NCI-H2196 (cell line): ENCODE data around the gene CCDC27.

Source experiments
- DNase-seq: peaks from one replicate; lab custom pipeline; 2025; ENCODE audit not compliant: unreplicated experiment; lab: John Stamatoyannopoulos, UW

CCDC27 gene

DNA sequence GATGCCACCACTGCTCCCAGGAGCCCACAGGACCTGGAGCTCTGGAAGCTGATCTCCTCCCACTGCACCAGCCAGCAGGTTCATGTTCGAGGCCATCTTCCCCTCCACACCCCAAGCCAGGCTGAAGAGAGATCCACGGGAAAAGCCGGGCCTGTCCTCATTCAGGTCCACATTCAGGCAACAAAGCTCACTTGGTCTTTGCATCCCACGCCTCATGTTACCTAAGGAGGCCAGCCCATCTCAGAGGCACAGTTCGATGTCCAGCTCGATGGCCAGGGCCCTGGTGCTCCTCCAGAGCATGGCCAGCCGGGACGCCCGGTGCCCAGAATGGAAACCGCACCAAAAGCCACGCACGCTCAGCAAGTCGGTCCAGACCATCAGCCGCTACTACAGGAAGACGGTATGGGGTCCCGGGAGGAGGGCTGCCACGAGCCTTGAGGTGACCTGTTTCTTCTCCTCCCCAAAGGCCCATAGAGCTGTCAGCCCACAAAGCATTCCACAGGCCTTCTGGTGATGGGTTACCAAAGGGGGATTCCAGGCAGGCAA is at the start of gene CCDC27:
Gene CCDC27, plus strand, starts transcription at position 51 of the 546 bp plus-strand sequence. Its CDS starts 32 bp downstream, at position 83.
- DNase-seq = no peak

DNA sequence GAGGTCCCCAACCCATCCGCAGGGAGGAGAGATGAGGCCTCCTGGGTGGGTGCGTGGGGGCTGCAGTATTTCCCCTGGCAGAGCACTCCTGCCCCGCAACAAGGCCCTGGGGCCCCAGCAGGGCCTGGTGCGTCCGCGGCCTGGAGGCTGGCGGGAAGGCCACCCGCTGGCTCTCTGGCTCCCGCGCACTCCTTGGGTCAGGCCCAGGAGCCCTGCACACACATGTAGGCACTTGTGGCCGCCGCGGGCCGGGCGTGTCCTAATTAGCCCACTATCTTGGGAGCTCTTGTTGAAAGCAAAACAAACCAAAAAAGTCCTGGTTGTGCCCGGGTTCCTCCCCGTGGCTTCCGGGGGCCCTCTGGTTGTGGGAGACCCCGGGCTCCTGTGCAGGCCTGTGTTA is 49.7 kb upstream of the CCDC27 start:
- no peak for DNase-seq

DNA sequence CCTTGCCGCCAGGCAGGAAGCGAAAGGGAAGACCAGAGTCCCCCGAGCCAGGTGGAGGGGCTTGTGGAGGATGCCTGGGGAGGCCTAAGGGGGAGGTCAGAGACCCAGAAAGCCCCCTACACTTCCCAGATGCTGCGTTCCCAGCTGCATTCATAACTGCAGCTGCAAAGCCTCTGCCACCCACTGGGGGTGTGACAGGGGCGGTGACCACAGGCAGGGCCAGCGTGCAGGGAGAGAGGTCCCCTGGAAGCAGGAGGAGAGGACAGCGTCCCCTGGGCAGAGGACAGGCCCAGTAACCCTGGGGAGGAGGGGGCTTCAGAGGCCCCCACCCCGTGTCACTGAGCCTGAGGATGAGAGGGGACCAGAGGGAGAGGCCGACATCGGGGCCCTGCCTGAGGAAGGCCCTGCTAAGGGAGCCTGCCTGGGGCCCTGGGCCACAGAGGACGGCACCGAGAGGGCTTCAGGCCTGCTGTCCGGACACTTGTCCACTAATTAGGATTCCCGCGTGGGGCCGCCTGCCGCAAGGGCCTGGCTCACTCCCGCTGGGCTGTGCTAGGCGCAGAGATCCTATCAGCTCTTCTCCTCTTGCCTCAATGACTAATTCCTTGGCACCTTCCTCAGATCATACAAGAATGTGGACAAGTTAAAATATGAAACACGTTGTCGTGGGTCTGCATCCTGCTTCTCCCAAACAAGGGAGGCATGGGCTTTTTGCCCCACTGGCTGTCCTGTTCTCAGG is 49.1 kb upstream of the CCDC27 start:
- peak; percentile 26 for DNase-seq

DNA sequence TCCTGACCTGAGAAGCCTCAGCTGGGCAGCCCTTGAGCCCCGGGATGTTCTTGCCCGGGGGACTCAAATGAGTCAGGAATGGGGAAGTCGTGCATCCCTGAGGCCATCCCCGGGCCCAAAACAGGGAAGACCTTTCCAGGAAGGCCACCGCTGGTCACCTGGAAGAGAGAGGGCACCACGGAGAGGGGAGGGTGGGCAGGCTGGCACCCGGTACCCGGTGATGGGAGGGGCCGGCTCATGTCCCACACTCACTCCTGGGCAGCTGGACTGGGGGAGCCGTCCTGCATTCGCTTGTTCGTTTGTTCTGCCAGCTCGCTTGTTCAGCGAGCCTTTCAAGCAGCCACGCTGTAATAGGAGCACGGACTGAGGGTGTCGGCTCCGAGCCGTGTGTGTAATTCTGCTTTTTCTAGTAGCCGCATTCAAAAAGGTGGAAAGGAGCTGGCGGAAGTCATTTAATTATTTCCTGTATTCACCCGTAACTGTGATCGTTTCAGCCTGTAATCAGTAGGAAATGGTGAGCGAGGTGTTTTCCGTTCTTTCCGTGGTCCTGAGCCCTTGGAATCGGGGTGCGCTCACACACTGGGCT is 48.4 kb upstream of the CCDC27 start:
- DNase-seq = no peak

DNA sequence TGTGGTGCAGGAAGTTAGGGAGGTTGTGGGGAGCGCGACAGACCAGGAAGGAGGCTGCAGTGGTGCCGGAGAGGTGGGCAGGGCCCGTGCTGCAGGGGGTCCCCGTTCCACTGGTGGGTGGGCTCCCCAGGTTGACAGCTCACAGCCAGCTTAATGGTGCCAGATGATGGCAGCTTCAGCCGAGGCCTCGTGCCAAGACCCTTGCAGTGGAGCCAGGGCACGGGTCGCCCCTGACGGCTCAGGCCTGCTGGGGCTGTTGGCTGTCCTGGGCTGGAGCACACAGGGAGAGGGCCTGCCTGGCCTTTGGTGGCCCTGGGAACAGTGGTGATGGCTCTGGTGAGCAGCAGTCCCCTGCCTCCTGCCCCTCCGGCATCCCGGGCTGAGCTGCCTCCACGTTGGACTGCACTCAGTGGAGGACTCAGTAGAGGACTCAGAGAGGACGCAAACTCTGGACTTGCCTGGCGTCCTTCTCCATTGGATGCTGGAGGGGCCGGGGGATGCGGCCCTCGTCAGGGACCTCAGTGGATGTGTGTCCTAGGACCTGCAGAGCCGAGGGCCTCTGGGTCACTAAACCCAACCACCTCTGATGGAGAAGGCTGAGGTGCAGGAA is 46.8 kb upstream of the CCDC27 start:
- no peak for DNase-seq

DNA sequence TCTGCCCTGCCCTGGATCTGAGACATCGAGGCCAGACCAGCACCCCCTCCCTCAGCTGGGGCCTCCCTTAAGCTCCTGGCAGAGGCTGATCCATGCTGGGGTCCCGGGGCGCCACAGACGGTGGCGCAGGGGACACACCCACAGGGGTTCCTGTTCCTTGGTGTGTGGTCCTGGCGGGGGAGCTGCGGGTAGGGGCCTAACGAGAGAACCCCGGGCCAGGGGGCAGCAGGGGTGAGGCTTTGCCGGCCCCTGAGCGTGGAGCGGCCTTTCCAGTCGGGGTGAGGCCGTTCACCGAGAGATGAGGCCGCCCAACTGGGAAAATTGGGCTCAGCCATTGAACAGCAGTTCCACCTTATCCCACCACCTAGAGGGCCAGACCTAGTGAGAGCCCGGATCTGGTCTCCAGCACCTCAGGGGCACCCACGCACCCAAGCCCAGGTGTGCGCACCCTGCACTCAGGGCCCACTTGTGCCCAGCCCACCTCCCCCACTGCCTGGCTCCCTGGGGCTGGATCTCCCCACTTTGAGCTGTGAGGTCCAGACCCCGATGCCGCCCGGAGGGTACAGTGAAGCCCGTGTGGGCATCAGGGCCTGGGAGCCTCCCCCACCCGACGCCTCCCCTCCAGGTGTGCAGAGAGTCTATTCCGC is 45.5 kb upstream of the CCDC27 start:
- no peak for DNase-seq

DNA sequence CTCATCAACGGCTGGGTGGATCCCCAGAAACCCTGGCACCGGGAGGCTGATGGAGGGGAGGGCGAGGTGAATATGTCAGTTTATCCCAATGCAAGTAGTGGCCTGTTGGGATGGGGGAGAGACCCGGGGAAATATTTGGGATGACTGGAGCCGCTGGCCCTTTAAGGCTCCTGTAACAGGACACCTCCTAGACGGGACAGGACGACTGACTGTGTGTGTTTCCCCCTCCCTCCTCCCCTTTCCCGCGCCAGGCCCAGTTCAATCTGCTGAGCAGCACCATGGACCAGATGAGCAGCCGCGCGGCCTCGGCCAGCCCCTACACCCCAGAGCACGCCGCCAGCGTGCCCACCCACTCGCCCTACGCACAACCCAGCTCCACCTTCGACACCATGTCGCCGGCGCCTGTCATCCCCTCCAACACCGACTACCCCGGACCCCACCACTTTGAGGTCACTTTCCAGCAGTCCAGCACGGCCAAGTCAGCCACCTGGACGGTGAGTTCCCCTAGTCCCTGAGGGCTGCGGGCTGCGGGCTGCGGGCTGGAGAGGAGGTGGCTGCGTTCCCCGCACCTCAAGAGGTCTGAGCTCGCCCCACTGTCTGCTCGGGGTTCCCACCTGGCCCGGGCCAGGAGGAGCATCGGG is 44.8 kb upstream of the CCDC27 start:
- no peak for DNase-seq

DNA sequence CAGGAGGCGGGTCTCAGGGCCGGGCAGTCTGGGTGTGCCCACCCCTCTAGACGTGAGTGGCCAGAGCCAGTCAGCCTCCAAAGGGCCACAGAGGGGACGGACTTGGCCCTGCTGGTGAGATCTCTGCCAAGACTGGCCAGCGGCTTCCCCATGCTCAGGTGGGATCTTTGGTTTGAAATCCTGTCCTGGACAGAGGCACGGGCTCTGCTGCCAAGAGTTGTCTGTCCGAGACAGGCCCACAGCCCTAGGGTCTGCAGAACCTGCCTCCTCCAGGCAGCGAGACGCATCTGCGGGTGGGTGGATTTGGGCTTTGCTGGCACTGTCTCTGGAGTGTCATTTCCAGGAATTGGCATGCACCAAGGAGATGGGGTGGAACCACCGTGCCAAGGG is 44.3 kb upstream of the CCDC27 start:
- no peak for DNase-seq

DNA sequence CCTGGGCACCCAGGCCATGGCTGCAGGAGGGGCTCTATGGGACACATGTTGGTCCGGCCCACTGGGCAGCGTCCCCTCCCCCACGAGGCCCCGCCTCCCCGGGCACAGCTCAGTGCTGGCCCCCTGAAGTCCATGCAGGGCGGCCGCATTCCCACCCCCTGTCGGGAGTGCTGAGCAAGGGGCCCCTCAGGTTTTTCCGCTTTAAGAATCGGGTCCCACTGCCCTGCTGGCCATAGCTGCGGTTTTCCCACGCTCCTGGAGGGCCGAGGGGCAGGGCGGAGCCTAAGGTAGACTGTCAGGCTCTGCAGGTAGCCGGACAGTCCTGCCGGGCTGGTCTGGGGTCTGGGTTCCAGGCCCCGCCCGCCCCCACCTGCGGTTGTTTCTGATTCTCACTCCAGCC is 43.5 kb upstream of the CCDC27 start:
- no peak for DNase-seq

DNA sequence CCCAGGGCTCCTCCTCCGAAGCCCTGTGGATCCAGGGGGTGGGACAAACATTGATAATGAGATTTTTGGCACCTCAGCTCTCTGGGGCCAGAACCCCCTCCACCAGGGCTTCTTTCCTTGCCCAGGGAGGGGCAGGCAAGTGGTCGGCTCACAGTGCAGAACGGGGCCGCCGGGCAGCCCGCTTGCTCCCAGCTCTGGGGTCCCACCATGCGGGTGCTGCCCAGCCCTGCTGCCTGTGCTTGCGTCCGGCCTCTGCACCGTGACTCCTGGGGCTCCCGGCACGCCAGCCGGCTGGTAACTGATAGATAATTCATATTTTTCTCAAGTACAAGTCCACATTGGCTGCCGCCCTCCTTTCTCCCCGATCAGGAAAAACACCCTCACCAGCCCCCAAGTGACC is 42.0 kb upstream of the CCDC27 start:
- no peak for DNase-seq

DNA sequence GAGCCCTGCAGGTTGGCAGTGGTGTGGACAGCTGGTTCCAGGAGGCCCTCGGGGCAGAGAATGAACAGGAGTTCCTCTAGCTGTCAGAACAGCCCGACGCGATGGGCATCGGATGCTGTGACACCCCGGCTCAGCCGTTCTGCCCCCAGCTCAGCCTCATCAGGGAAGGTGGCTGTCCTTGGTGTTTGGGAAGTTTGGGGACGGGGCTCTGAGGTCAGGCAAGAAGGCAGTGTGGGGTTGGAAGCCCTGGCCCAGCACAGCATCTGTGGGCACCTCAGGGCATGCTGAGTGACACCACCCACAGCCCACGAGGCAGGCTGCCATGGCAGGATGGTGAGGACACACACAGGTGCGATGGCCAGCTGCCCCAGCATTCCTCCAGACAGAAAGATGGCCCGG is 40.9 kb upstream of the CCDC27 start:
- no peak for DNase-seq

DNA sequence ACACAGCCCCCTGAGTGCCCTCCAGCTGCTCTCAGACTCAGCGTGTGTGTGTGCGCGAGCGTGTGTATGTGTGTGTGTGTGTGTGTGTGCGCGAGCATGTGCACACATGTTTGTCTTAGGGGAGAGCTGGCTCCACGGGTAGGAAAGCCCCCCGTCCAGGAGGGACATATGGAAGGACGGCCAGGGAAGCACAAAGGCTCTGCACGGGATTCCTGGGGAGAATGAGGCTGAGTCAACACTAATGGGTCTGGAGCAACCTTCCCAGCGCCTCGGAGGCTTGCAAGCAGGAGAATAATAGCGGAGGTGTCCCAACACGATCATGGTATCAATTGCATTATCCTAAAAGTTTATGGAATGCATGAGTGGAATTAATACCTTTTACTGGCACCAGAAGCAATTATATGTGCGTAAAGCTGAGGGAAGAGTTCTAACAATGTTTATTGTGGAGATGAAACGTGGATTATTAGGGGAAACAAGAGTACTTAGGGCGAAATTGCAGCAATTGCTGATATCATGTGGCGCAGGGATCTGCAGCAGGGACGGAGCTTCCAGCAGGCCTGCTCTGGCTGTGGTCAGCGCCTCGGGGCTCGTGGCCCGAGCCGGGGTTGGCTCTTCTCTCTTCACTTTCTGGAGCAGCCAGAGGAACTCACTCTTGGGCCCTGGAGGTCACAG is 40.3 kb upstream of the CCDC27 start:
- DNase-seq = no peak

DNA sequence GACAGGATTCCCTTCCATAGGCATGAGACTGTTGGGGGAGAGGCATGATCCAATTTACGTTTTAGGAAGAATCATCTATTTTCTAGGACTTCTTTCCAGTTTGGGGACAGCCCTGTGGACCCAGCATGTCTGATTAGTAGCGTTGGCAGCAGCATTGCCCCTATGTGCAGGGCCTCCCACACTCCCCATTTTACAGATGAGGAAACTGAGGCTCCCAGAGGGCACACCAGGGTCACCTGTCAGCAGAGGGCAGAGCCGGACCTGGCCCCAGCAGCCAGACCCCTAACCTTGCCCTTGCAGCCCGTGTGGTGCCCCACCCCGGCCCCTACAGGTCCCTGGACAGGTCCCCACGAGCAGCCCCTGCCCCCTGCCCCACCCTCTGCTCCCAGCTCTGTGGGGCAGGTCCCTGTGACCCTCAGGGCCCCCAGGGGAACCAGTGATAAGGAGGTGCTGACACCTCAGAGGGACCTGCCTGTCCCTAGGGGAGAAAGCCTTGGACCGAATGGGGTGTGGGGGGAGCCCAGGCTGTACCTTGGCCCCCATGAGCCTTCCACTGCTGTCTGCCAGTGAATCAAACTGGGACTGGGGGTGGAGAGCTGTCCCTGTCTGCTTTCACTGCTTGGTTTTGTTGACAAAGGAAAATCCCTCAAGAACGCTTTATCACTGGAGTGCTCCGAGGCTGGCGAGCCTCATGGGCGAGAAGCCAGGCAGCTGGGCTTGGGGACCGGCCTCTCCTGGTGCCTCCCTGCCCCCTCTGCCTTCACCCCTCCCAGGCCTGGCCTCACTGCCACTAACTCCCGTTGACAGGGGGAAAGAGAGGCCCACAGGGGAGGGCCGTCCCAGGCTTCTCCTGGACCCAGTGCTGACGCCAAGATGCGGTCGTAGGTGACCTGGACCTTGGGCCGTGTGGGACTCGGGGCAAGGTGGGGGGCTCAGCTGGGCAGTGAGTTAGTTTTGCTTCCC is 39.4 kb upstream of the CCDC27 start:
- peak; percentile 54 for DNase-seq

DNA sequence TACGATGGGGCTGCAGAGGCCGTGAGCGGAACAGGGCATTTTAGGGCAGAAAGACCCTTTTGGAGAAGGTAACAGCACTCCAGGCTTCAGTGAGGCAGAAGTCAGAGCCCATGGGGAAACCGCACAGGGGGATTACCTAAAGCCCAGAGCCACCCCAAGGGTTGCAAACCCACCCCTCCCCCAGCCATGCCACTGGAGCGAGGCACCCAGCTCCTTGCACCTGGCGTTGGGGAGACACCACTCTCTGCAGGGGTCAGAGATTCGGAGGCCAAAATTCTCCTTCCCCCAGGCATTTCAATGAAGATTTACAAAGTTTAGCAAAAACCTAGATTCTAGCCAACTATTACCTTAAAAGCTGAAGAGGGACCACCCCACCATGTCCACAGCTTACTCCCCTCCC is 38.4 kb upstream of the CCDC27 start:
- DNase-seq = no peak

DNA sequence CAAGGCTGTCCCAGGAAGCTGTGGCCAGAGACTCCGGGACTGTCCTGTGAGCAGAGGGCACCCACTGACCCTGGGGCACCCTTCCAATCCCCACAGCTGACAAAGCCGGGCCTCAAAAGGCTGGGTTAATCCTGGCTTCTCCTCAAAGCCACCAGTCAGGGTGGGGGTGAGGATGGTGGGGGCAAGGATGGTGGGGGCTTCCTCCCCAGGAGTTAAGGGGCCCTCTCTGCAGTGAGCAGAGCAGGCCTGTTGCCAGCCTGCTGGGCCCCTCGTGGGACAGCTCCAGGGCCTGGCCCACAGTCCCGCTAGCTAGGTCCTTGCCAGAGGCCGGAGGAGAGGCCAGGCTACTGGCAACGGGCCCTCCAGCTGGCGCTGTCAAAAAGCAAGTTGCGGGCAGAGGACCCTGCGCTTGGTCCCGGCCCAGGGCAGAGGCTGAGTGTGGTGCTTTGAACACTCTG is 37.9 kb upstream of the CCDC27 start:
- DNase-seq = no peak

DNA sequence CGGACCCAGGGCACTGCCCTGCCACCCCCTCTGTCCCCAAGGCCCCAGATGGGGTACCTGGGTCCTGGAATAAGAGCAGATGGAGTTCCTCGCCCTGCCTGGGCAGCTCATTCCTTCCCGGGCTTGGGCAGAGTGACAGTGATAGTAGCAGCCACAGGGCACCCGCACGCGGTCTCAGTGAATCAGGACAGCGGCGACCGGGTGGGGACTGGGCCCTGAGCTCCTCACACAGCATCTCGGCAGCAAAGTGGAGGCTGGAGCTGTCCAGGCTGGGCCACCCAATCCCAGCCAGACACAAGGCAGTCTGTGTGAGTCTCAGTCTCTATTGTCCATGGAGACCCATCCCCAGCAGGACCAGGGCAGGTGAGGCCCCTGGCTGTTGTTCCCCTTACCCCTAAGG is 37.4 kb upstream of the CCDC27 start:
- no peak for DNase-seq

DNA sequence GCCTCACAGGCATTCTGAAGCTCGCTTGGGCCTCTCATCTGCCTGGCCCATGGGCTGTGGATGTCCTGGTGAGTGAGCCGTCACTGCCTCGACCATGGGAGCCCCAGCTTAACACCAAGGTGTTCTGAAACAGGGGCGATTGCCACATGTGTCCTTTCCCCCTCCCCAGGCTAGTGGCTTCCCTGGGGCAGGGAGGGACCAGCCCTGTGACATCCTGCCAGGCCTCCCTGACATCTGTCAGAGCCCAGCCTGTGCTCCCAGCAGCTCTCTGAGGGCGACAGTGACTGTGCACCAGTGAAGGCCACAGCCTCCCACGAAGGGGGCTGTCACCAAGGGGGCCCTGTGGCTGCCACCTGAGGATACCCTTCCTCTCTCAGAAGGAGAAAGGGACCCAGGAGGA is 35.9 kb upstream of the CCDC27 start:
- no peak for DNase-seq

DNA sequence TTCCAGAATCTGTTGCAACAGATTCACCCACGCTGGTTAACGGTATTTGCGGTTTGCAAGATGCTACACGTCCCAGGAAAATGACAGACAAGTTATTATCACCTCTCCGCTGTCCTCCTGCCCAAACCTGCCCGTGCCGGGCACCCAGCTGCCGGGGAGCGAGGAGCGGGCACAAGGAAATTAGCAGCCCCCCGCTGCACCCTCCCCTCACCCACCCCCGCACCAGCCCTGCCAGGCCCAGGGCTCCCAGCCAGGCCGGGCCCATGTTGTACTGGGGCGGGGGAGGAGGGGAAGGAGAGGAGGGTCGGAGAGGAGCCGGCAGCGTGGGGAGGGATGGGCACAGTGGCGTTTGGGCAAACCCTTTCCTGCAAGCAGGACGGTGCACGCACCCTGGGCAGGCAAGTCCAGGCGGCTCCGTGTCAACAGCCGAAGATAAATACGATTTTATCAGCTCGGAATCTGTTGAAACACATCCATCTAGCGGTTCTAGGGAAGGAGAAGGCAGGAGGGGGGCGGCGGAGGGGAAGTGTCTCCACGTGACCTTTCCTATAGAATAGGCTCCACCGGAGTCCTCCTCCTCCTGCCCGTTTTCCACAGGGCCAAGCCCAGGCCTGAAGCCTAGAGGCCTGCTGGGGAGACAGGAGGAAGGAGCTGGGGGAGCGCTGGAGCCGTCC is 35.1 kb upstream of the CCDC27 start:
- DNase-seq = peak; percentile 57
